ENCODE data around the gene SLC9B2. TPM values are rescaled to one million over a fixed set of nuclear protein-coding genes. Genes with fewer than 3 reads are reported as not detected.

The SLC9B2 gene
- total RNA-seq, 1 experiment from 2014 or later = 22.1 TPM

- H3K9me3 ChIP-seq = no peaks in the 10 kb centered on the region
- Mint-ChIP-seq H3K9me3 (ENCODE audit: unreplicated experiment) (no peaks in the 10 kb centered on the region), H3K4me1 (ENCODE audit: low read depth, unreplicated experiment) (peaks cover 3% of the 10 kb centered on the region), H3K27ac (ENCODE audit: unreplicated experiment) (no peak overlapping the region), H3K27me3 (ENCODE audit: insufficient read depth, unreplicated experiment) (no peaks in the 10 kb centered on the region), H3K36me3 (ENCODE audit: insufficient read depth, unreplicated experiment) (no peaks in the 10 kb centered on the region), H3K4me3 (ENCODE audit: unreplicated experiment) (no peak overlapping the region)
- H3K4me3 ChIP-seq (ENCODE audit: low read depth, low read length) = no peak overlapping the region
- intact Hi-C loops (cut with micrococcal nuclease; ENCODE audit: unreplicated experiment) = loop anchor here (1.0 to 10.0 kb wide), 7 partner anchors 45 to 843 kb away; partner anchors contain the start of gene SLC39A8
- no TSS peak for BruUV-seq (replicated peaks)
- no peaks in the 10 kb centered on the region for H3K27me3 ChIP-seq (replicated peaks; ENCODE audit: control insufficient read depth, insufficient read depth, low read length)
- peak; percentile 42 to 56 for DNase-seq
- POLR2A ChIA-PET = no interaction called here
- peak; percentile 44 to 57 for TF ChIP-seq CTCF (IDR thresholded peaks at IDR 0.05; ENCODE audit: insufficient read depth in 1 of 2, low read depth in 1 of 2, low read length in 1 of 2, severe bottlenecking in 1 of 2, unreplicated experiment in 1 of 2)
- H3K36me3 ChIP-seq (ENCODE audit: control insufficient read depth, insufficient read depth, low read length) = no peaks in the 10 kb centered on the region; the same call in 1 of the 2 replicates
- CTCF ChIA-PET = interaction anchor here (0.8 to 1.4 kb wide), 6 partner anchors 8 to 471 kb away, joined by 3 to 5 read pairs (median 4); partner anchors contain the start of gene BDH2
- no peaks in the 10 kb centered on the region for H3K4me1 ChIP-seq
These were observed 15.2 kb upstream of the SLC9B2 start for GRCh38 chr4:103091601-103092223.

GRCh38 chr4:103089481-103089880 is 12.9 kb upstream of the SLC9B2 start:
- intact Hi-C loops (cut with micrococcal nuclease; ENCODE audit: unreplicated experiment) = no loop called here
- ChIA-PET CTCF (no interaction called here), POLR2A (no interaction called here)
- H3K27me3 ChIP-seq (replicated peaks; ENCODE audit: control insufficient read depth, insufficient read depth, low read length) = no peaks in the 10 kb centered on the region
- H3K36me3 Mint-ChIP-seq (ENCODE audit: insufficient read depth, unreplicated experiment) = no peaks in the 10 kb centered on the region
- no peaks in the 10 kb centered on the region for H3K27me3 Mint-ChIP-seq (ENCODE audit: insufficient read depth, unreplicated experiment)
- H3K4me3 Mint-ChIP-seq (ENCODE audit: unreplicated experiment) = no peak overlapping the region
- no peaks in the 10 kb centered on the region for H3K9me3 ChIP-seq
- DNase-seq = no peak
- no peaks in the 10 kb centered on the region for H3K4me1 Mint-ChIP-seq (ENCODE audit: low read depth, unreplicated experiment)
- no peak overlapping the region for H3K27ac Mint-ChIP-seq (ENCODE audit: unreplicated experiment)
- no TSS peak for BruUV-seq (replicated peaks)
- no peaks in the 10 kb centered on the region for H3K4me1 ChIP-seq
- no peak overlapping the region for H3K4me3 ChIP-seq (ENCODE audit: low read depth, low read length)
- no peak for TF ChIP-seq CTCF (IDR thresholded peaks at IDR 0.05; ENCODE audit: insufficient read depth in 1 of 2, low read depth in 1 of 2, low read length in 1 of 2, severe bottlenecking in 1 of 2, unreplicated experiment in 1 of 2)
- H3K9me3 Mint-ChIP-seq (ENCODE audit: unreplicated experiment) = no peaks in the 10 kb centered on the region
- no peaks in the 10 kb centered on the region; the same call in 1 of the 2 replicates for H3K36me3 ChIP-seq (ENCODE audit: control insufficient read depth, insufficient read depth, low read length)

DNA sequence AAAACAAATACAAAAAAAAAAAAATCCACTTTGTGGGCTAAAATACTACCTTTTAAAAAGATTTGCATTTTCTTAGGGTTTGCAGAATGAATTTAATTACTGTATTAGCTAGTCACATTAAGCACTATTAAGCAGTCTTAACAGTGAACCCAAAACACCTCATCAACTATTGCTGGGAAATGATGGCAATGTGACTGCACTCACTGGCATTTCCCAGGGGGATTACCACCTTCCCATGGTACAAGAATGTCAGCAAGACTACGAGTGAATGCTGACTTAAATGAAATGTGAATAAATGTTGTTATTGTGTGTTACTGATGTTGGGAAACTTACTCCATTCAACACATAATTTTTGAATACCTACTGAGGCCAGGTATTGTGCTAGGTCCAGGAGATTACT is 10.0 kb upstream of the SLC9B2 start:
- DNase-seq = no peak
- CTCF ChIA-PET = no interaction called here
- Mint-ChIP-seq H3K4me1 (ENCODE audit: low read depth, unreplicated experiment) (no peaks in the 10 kb centered on the region), H3K27ac (ENCODE audit: unreplicated experiment) (no peak overlapping the region), H3K27me3 (ENCODE audit: insufficient read depth, unreplicated experiment) (no peaks in the 10 kb centered on the region), H3K4me3 (ENCODE audit: unreplicated experiment) (no peak overlapping the region), H3K36me3 (ENCODE audit: insufficient read depth, unreplicated experiment) (no peaks in the 10 kb centered on the region), H3K9me3 (ENCODE audit: unreplicated experiment) (no peaks in the 10 kb centered on the region)
- no TSS peak for BruUV-seq (replicated peaks)
- Histone ChIP-seq H3K4me3 (ENCODE audit: low read depth, low read length) (no peak overlapping the region), H3K27me3 (replicated peaks; ENCODE audit: control insufficient read depth, insufficient read depth, low read length) (no peaks in the 10 kb centered on the region), H3K4me1 (no peaks in the 10 kb centered on the region), H3K36me3 (ENCODE audit: control insufficient read depth, insufficient read depth, low read length) (no peaks in the 10 kb centered on the region; the same call in 1 of the 2 replicates), H3K9me3 (no peaks in the 10 kb centered on the region)
- POLR2A ChIA-PET = no interaction called here
- no peak for TF ChIP-seq CTCF (IDR thresholded peaks at IDR 0.05; ENCODE audit: insufficient read depth in 1 of 2, low read depth in 1 of 2, low read length in 1 of 2, severe bottlenecking in 1 of 2, unreplicated experiment in 1 of 2)
- intact Hi-C loops (cut with micrococcal nuclease; ENCODE audit: unreplicated experiment) = no loop called here

Measured in Caco-2 (cell line).